Endothelial cell of umbilical vein (primary cell): ENCODE data around the gene UGT1A3. TPM values are rescaled to one million over a fixed set of nuclear protein-coding genes. Genes with fewer than 3 reads are reported as not detected.

Experiments used
- BruUV-seq: library from RNA; stranded (reverse); fragments of 400-500 nt; replicated peaks from 2 replicates; lab custom pipeline; 2021; lab: Mats Ljungman, UMichigan
- CTCF ChIA-PET: fragments of 300-600, 350-600 bp; sonication (Branson Sonifier 250); formaldehyde crosslinking; loops from one replicate; lab custom pipeline; 2021; ENCODE audit warnings: antibody characterized with exemption, inconsistent platforms; lab: Charles Lee
- POLR2A ChIA-PET: fragments of 300-600, 350-600 bp; sonication (Branson Sonifier 250); formaldehyde crosslinking; loops from one replicate; lab custom pipeline; 2021; ENCODE audit warnings: antibody characterized with exemption, inconsistent platforms; lab: Charles Lee
- DNase-seq: peaks from one replicate; pipeline ENCODE4 v3.0.0-alpha.2; 2011; ENCODE audit warnings: low read depth, low spot score
- FAIRE-seq: peaks from 2 replicates; lab custom pipeline; 2011; peaks lifted over from hg19 to GRCh38; lab: Jason Lieb, UNC
- H2AFZ ChIP-seq: 2 replicates; pipeline ENCODE4 v1.6.0; 2012; ENCODE audit warnings: low read depth, low read length, control low read depth, inconsistent platforms
- H3K27ac ChIP-seq: 2 replicates; pipeline ENCODE4 v1.5.1; 2011; ENCODE audit warnings: low read depth, mild to moderate bottlenecking, control low read depth, low read length, moderate library complexity; ENCODE audit not compliant: insufficient read depth
- H3K27me3 ChIP-seq, 2 experiments: 2 replicates each; pipeline versions ENCODE4 v1.6.0 to v1.6.1; 2011; ENCODE audit warnings: low read length in 2 of 2, mixed read lengths in 1 of 2; ENCODE audit not compliant: control insufficient read depth in 2 of 2, insufficient read depth in 2 of 2
- H3K36me3 ChIP-seq, 2 experiments: 2 replicates in 1 of 2; 3 replicates in 1 of 2; pipeline ENCODE4 v1.5.1; 2011; ENCODE audit warnings: low read length in 2 of 2, mild to moderate bottlenecking in 1 of 2, moderate library complexity in 1 of 2; ENCODE audit not compliant: control insufficient read depth in 2 of 2, insufficient read depth in 2 of 2; ENCODE audit errors: extremely low read depth in 1 of 2
- H3K4me1 ChIP-seq: 3 replicates; pipeline ENCODE4 v1.5.1; 2011; ENCODE audit warnings: mild to moderate bottlenecking, low read length; ENCODE audit not compliant: control insufficient read depth, insufficient read depth; ENCODE audit errors: extremely low read depth
- H3K4me2 ChIP-seq: 2 replicates; pipeline ENCODE4 v1.6.1; 2011; ENCODE audit warnings: low read length, control low read depth, mixed read lengths; ENCODE audit not compliant: insufficient read depth
- H3K4me3 ChIP-seq, 3 experiments: fragments of 200-600 bp in 1 of 3; sonication (generic), shearing (Covaris generic) in 1 of 3; replicated peaks in 1 of 3; 2 replicates each; pipeline ENCODE4 v1.5.1; 2011 to 2016; ENCODE audit warnings: control low read depth in 3 of 3, low read length in 3 of 3, mild to moderate bottlenecking in 2 of 3, inconsistent platforms in 1 of 3, low read depth in 1 of 3, moderate library complexity in 1 of 3; ENCODE audit not compliant: insufficient read depth in 1 of 3
- H3K79me2 ChIP-seq: 2 replicates; pipeline ENCODE4 v1.6.0; 2012; ENCODE audit warnings: low read length, inconsistent platforms; ENCODE audit not compliant: control insufficient read depth, insufficient read depth
- H3K9ac ChIP-seq: replicated peaks from 2 replicates; pipeline ENCODE3; 2011; ENCODE audit warnings: low read length, control low read depth; ENCODE audit not compliant: insufficient read depth; ENCODE audit errors: extremely low read depth
- H3K9me1 ChIP-seq: replicated peaks from 3 replicates; pipeline ENCODE4 v1.6.0; 2011; ENCODE audit warnings: mild to moderate bottlenecking, low read length; ENCODE audit not compliant: control insufficient read depth, insufficient read depth; ENCODE audit errors: extremely low read depth
- H3K9me3 ChIP-seq: replicated peaks from 2 replicates; pipeline ENCODE4 v1.5.1; 2012; ENCODE audit warnings: low read length, inconsistent platforms; ENCODE audit not compliant: control insufficient read depth, insufficient read depth
- H4K20me1 ChIP-seq: replicated peaks from 2 replicates; pipeline ENCODE3; 2011; ENCODE audit warnings: mild to moderate bottlenecking, low read length; ENCODE audit not compliant: control insufficient read depth, insufficient read depth; ENCODE audit errors: extremely low read depth
- EZH2 ChIP-seq: IDR thresholded peaks from 2 replicates; pipeline ENCODE4 v1.6.1; 2012; ENCODE audit warnings: borderline replicate concordance, low read depth, mild to moderate bottlenecking, moderate library complexity, low read length, inconsistent platforms; ENCODE audit not compliant: severe bottlenecking
- FOS ChIP-seq: IDR thresholded peaks from 2 replicates; pipeline ENCODE4 v1.6.1; 2011; ENCODE audit warnings: mild to moderate bottlenecking, low read length, moderate library complexity, borderline replicate concordance; ENCODE audit not compliant: insufficient read depth
- GATA2 ChIP-seq: IDR thresholded peaks from 2 replicates; pipeline ENCODE4 v1.7.0; 2011; ENCODE audit warnings: low read depth, mild to moderate bottlenecking, moderate library complexity, mixed read lengths, low read length; ENCODE audit not compliant: insufficient read length, insufficient read depth
- JUN ChIP-seq: IDR thresholded peaks from 2 replicates; pipeline ENCODE4 v1.6.1; 2011; ENCODE audit warnings: borderline replicate concordance, low read depth; ENCODE audit not compliant: insufficient read length, insufficient read depth
- MYC ChIP-seq: IDR thresholded peaks from one replicate; pipeline ENCODE4 v1.6.1; 2011; ENCODE audit warnings: mild to moderate bottlenecking, low read depth, low read length
- POLR2A ChIP-seq: IDR thresholded peaks from 2 replicates; pipeline ENCODE4 v1.6.1; 2012; ENCODE audit warnings: low read depth, mild to moderate bottlenecking, control low read depth, low read length
- POLR2AphosphoS5 ChIP-seq: IDR thresholded peaks from 2 replicates; pipeline ENCODE4 v1.6.1; 2012; ENCODE audit warnings: low read depth, mild to moderate bottlenecking, control low read depth, low read length, moderate library complexity; ENCODE audit not compliant: insufficient read depth
- dilution Hi-C: fragments of 300-500 bp; cut with MboI; formaldehyde crosslinking; loops from one replicate; pipeline ENCODE4 v1.15.0; 2019; ENCODE audit warnings: low sequenced_read_pairs; ENCODE audit not compliant: extremely low pct_ligation_motif_present
- intact Hi-C: fragments of 100-400 bp; cut with micrococcal nuclease; formaldehyde crosslinking; loops from one replicate; pipeline ENCODE4 v1.10.0; 2022
- polyA plus RNA-seq, 4 experiments: library from polyadenylated mRNA; depleted of rRNA in 3 of 4; stranded (reverse) in 3 of 4; unstranded in 1 of 4; fragments of >200 nt; gene quantifications; 2 replicates each; pipeline versions ENCODE4 v1.2.1 to v1.2.3, GENCODE V29; 2011 to 2012; ENCODE audit warnings: missing spikeins in 1 of 4
- total RNA-seq: library from RNA; stranded (reverse); gene quantifications from 2 replicates; pipeline ENCODE4 v1.2.3, GENCODE V29; 2021
- TF ChIP-seq, protein P1 (sequence below), 2 donors: IDR thresholded peaks; 1 replicate in 1 of 2; 2 replicates in 1 of 2; pipeline ENCODE4 v1.5.1; 2011; ENCODE audit warnings: low read length in 2 of 2, mild to moderate bottlenecking in 2 of 2, moderate library complexity in 2 of 2, control low read depth in 1 of 2, inconsistent platforms in 1 of 2, low read depth in 1 of 2; ENCODE audit not compliant: insufficient read depth in 1 of 2; ENCODE audit errors: extremely low read depth in 1 of 2
- TF ChIP-seq, protein P2 (sequence below): IDR thresholded peaks from 2 replicates; pipeline ENCODE4 v1.6.1; 2011; ENCODE audit not compliant: insufficient read depth, insufficient read length

Gene UGT1A3
- total and polyA plus RNA-seq, 2 donors (not counting 3 experiments of a cell fraction or from before 2014, with no cell fraction given): not detected

DNA sequence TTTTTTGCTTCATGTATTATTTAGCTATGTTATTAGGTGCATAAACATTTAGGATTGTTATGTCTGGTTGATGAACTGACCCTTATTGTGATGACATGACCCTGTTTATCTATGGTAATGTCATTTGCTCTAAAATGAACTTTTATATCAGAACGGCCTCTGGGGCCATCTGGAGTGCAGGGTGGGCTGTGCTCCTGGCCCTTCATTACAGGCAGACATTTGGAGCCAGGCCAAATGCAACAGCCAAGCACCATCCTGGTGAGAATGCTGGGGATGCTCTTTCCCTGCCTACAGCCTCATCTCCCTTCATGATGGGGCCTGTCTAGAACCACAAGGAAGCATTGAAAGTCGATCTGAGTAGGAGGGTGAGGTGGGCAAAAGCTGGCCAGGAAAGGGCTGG, 87.5 kb downstream of the UGT1A3 start:
- H3K9me3 ChIP-seq: no peaks in the 10 kb centered on the region
- ChIA-PET POLR2A (no interaction called here), CTCF (no interaction called here)
- H2AFZ ChIP-seq: no peak overlapping the region
- no peaks in the 10 kb centered on the region for H3K9me1 ChIP-seq
- no peak overlapping the region for H3K4me2 ChIP-seq
- H3K36me3 ChIP-seq: no peaks in the 10 kb centered on the region
- TF ChIP-seq JUN: no peak
- TF ChIP-seq, protein P1, sequence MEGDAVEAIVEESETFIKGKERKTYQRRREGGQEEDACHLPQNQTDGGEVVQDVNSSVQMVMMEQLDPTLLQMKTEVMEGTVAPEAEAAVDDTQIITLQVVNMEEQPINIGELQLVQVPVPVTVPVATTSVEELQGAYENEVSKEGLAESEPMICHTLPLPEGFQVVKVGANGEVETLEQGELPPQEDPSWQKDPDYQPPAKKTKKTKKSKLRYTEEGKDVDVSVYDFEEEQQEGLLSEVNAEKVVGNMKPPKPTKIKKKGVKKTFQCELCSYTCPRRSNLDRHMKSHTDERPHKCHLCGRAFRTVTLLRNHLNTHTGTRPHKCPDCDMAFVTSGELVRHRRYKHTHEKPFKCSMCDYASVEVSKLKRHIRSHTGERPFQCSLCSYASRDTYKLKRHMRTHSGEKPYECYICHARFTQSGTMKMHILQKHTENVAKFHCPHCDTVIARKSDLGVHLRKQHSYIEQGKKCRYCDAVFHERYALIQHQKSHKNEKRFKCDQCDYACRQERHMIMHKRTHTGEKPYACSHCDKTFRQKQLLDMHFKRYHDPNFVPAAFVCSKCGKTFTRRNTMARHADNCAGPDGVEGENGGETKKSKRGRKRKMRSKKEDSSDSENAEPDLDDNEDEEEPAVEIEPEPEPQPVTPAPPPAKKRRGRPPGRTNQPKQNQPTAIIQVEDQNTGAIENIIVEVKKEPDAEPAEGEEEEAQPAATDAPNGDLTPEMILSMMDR (IDR thresholded peaks at IDR 0.05; ENCODE audit: extremely low read depth in 1 of 2, insufficient read depth in 1 of 2, low read depth in 1 of 2, low read length in 2 of 2): no peak
- no peak for TF ChIP-seq MYC
- no peak for TF ChIP-seq GATA2
- no peak for TF ChIP-seq EZH2
- TF ChIP-seq POLR2A: no peak
- TF ChIP-seq FOS: no peak
- TF ChIP-seq POLR2AphosphoS5: no peak
- TF ChIP-seq, protein P2, sequence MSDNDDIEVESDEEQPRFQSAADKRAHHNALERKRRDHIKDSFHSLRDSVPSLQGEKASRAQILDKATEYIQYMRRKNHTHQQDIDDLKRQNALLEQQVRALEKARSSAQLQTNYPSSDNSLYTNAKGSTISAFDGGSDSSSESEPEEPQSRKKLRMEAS: no peak
- no TSS peak for BruUV-seq
- H3K4me1 ChIP-seq: no peaks in the 10 kb centered on the region
- no peak overlapping the region for H3K27ac ChIP-seq
- dilution Hi-C loops: no loop called here
- no peak for DNase-seq
- H4K20me1 ChIP-seq: no peaks in the 10 kb centered on the region
- H3K27me3 ChIP-seq: no peaks in the 10 kb centered on the region
- no peak overlapping the region for H3K4me3 ChIP-seq
- no peak overlapping the region for H3K9ac ChIP-seq
- intact Hi-C loops: no loop called here
- no peak for FAIRE-seq
- no peaks in the 10 kb centered on the region for H3K79me2 ChIP-seq
